ENCODE data around the gene FAM174A.
A peak's percentile ranks its signal among the peaks of the same experiment; 100 is the strongest.

The FAM174A gene

GRCh38 chr5:100575815-100576214, 40.6 kb downstream of the FAM174A start:
- Histone ChIP-seq H3K27ac (ENCODE audit: low read depth, low read length) (no peak overlapping the region), H3K4me1 (ENCODE audit: control insufficient read depth, insufficient read depth, low read length, unreplicated experiment) (no peaks in the 10 kb centered on the region), H3K4me3 (ENCODE audit: low read depth, low read length) (no peak overlapping the region), H2AFZ (ENCODE audit: low read length, unreplicated experiment) (no peak overlapping the region), H3K79me2 (ENCODE audit: control insufficient read depth, insufficient read depth, low read length, unreplicated experiment) (no peaks in the 10 kb centered on the region), H3K36me3 (ENCODE audit: insufficient read depth, low read length) (no peaks in the 10 kb centered on the region), H3K27me3 (ENCODE audit: insufficient read depth, low read length) (no peaks in the 10 kb centered on the region)

- Histone ChIP-seq H3K79me2 (ENCODE audit: control insufficient read depth, insufficient read depth, low read length, unreplicated experiment) (no peaks in the 10 kb centered on the region), H3K36me3 (ENCODE audit: insufficient read depth, low read length) (no peaks in the 10 kb centered on the region), H3K4me3 (ENCODE audit: low read depth, low read length) (no peak overlapping the region), H3K27me3 (ENCODE audit: insufficient read depth, low read length) (no peaks in the 10 kb centered on the region), H3K4me1 (ENCODE audit: control insufficient read depth, insufficient read depth, low read length, unreplicated experiment) (no peaks in the 10 kb centered on the region), H2AFZ (ENCODE audit: low read length, unreplicated experiment) (no peak overlapping the region), H3K27ac (ENCODE audit: low read depth, low read length) (no peak overlapping the region)
Observed at GRCh38 chr5:100576217-100576751, 41.1 kb downstream of the FAM174A start.

GRCh38 chr5:100577506-100577905, 42.3 kb downstream of the FAM174A start:
- Histone ChIP-seq H3K4me1 (ENCODE audit: control insufficient read depth, insufficient read depth, low read length, unreplicated experiment) (no peaks in the 10 kb centered on the region), H3K27me3 (ENCODE audit: insufficient read depth, low read length) (no peaks in the 10 kb centered on the region), H2AFZ (ENCODE audit: low read length, unreplicated experiment) (no peak overlapping the region), H3K4me3 (ENCODE audit: low read depth, low read length) (no peak overlapping the region), H3K27ac (ENCODE audit: low read depth, low read length) (no peak overlapping the region), H3K36me3 (ENCODE audit: insufficient read depth, low read length) (no peaks in the 10 kb centered on the region), H3K79me2 (ENCODE audit: control insufficient read depth, insufficient read depth, low read length, unreplicated experiment) (no peaks in the 10 kb centered on the region)

- H3K4me1 ChIP-seq (ENCODE audit: control insufficient read depth, insufficient read depth, low read length, unreplicated experiment): no peaks in the 10 kb centered on the region
- H3K27me3 ChIP-seq (ENCODE audit: insufficient read depth, low read length): no peaks in the 10 kb centered on the region
- H2AFZ ChIP-seq (ENCODE audit: low read length, unreplicated experiment): no peak overlapping the region
- no peak overlapping the region for H3K4me3 ChIP-seq (ENCODE audit: low read depth, low read length)
- H3K36me3 ChIP-seq (ENCODE audit: insufficient read depth, low read length): no peaks in the 10 kb centered on the region
- H3K79me2 ChIP-seq (ENCODE audit: control insufficient read depth, insufficient read depth, low read length, unreplicated experiment): no peaks in the 10 kb centered on the region
- no peak overlapping the region for H3K27ac ChIP-seq (ENCODE audit: low read depth, low read length)
Observed at GRCh38 chr5:100584069-100584468, 48.9 kb downstream of the FAM174A start.

GRCh38 chr5:100584889-100585288, 49.7 kb downstream of the FAM174A start:
- Histone ChIP-seq H3K79me2 (ENCODE audit: control insufficient read depth, insufficient read depth, low read length, unreplicated experiment) (no peaks in the 10 kb centered on the region), H3K27me3 (ENCODE audit: insufficient read depth, low read length) (no peaks in the 10 kb centered on the region), H3K36me3 (ENCODE audit: insufficient read depth, low read length) (no peaks in the 10 kb centered on the region), H3K27ac (ENCODE audit: low read depth, low read length) (no peak overlapping the region), H3K4me3 (ENCODE audit: low read depth, low read length) (no peak overlapping the region), H3K4me1 (ENCODE audit: control insufficient read depth, insufficient read depth, low read length, unreplicated experiment) (no peaks in the 10 kb centered on the region), H2AFZ (ENCODE audit: low read length, unreplicated experiment) (no peak overlapping the region)

- Histone ChIP-seq H2AFZ (ENCODE audit: low read length, unreplicated experiment) (no peak overlapping the region), H3K79me2 (ENCODE audit: control insufficient read depth, insufficient read depth, low read length, unreplicated experiment) (no peaks in the 10 kb centered on the region), H3K4me3 (ENCODE audit: low read depth, low read length) (no peak overlapping the region), H3K36me3 (ENCODE audit: insufficient read depth, low read length) (no peaks in the 10 kb centered on the region), H3K27me3 (ENCODE audit: insufficient read depth, low read length) (no peaks in the 10 kb centered on the region), H3K4me1 (ENCODE audit: control insufficient read depth, insufficient read depth, low read length, unreplicated experiment) (peaks cover 11% of the 10 kb centered on the region), H3K27ac (ENCODE audit: low read depth, low read length) (no peak overlapping the region)
Observed at GRCh38 chr5:100590867-100591266, 55.7 kb downstream of the FAM174A start.

- Histone ChIP-seq H2AFZ (ENCODE audit: low read length, unreplicated experiment) (peak overlapping the region; percentile 87), H3K79me2 (ENCODE audit: control insufficient read depth, insufficient read depth, low read length, unreplicated experiment) (no peaks in the 10 kb centered on the region)
Observed at GRCh38 chr5:100595152-100595811, 60.1 kb downstream of the FAM174A start.

GRCh38 chr5:100595812-100596173, 60.6 kb downstream of the FAM174A start:
- peak overlapping the region; percentile 66 for H3K4me3 ChIP-seq (ENCODE audit: low read depth, low read length)

More at GRCh38 chr5:100595152-100595811, 60.1 kb downstream of the FAM174A start:
- Histone ChIP-seq H3K4me3 (ENCODE audit: low read depth, low read length) (peak overlapping the region; percentile 66), H3K36me3 (ENCODE audit: insufficient read depth, low read length) (no peaks in the 10 kb centered on the region), H3K27me3 (ENCODE audit: insufficient read depth, low read length) (no peaks in the 10 kb centered on the region), H3K4me1 (ENCODE audit: control insufficient read depth, insufficient read depth, low read length, unreplicated experiment) (peaks cover 16% of the 10 kb centered on the region), H3K27ac (ENCODE audit: low read depth, low read length) (peak overlapping the region; percentile 78)

GRCh38 chr5:100598446-100598845, 63.3 kb downstream of the FAM174A start:
- Histone ChIP-seq H3K4me1 (ENCODE audit: control insufficient read depth, insufficient read depth, low read length, unreplicated experiment) (peaks cover 16% of the 10 kb centered on the region), H3K4me3 (ENCODE audit: low read depth, low read length) (no peak overlapping the region), H3K79me2 (ENCODE audit: control insufficient read depth, insufficient read depth, low read length, unreplicated experiment) (no peaks in the 10 kb centered on the region), H3K27ac (ENCODE audit: low read depth, low read length) (no peak overlapping the region), H3K36me3 (ENCODE audit: insufficient read depth, low read length) (no peaks in the 10 kb centered on the region), H3K27me3 (ENCODE audit: insufficient read depth, low read length) (no peaks in the 10 kb centered on the region), H2AFZ (ENCODE audit: low read length, unreplicated experiment) (no peak overlapping the region)

More at GRCh38 chr5:100595812-100596173, 60.6 kb downstream of the FAM174A start:
- Histone ChIP-seq H3K27ac (ENCODE audit: low read depth, low read length) (peak overlapping the region; percentile 78), H2AFZ (ENCODE audit: low read length, unreplicated experiment) (peak overlapping the region; percentile 87), H3K79me2 (ENCODE audit: control insufficient read depth, insufficient read depth, low read length, unreplicated experiment) (no peaks in the 10 kb centered on the region), H3K27me3 (ENCODE audit: insufficient read depth, low read length) (no peaks in the 10 kb centered on the region), H3K36me3 (ENCODE audit: insufficient read depth, low read length) (no peaks in the 10 kb centered on the region), H3K4me1 (ENCODE audit: control insufficient read depth, insufficient read depth, low read length, unreplicated experiment) (peaks cover 16% of the 10 kb centered on the region)

- peak overlapping the region; percentile 21 for H2AFZ ChIP-seq (ENCODE audit: low read length, unreplicated experiment)
- no peaks in the 10 kb centered on the region for H3K79me2 ChIP-seq (ENCODE audit: control insufficient read depth, insufficient read depth, low read length, unreplicated experiment)
- H3K27me3 ChIP-seq (ENCODE audit: insufficient read depth, low read length): no peaks in the 10 kb centered on the region
- H3K36me3 ChIP-seq (ENCODE audit: insufficient read depth, low read length): no peaks in the 10 kb centered on the region
- no peak overlapping the region for H3K4me3 ChIP-seq (ENCODE audit: low read depth, low read length)
- peaks cover 9% of the 10 kb centered on the region for H3K4me1 ChIP-seq (ENCODE audit: control insufficient read depth, insufficient read depth, low read length, unreplicated experiment)
- no peak overlapping the region for H3K27ac ChIP-seq (ENCODE audit: low read depth, low read length)
Observed at GRCh38 chr5:100600298-100600994, 65.3 kb downstream of the FAM174A start.

- H3K79me2 ChIP-seq (ENCODE audit: control insufficient read depth, insufficient read depth, low read length, unreplicated experiment): no peaks in the 10 kb centered on the region
- H3K27ac ChIP-seq (ENCODE audit: low read depth, low read length): no peak overlapping the region
- H3K4me3 ChIP-seq (ENCODE audit: low read depth, low read length): no peak overlapping the region
- no peaks in the 10 kb centered on the region for H3K27me3 ChIP-seq (ENCODE audit: insufficient read depth, low read length)
- H2AFZ ChIP-seq (ENCODE audit: low read length, unreplicated experiment): no peak overlapping the region
- no peaks in the 10 kb centered on the region for H3K36me3 ChIP-seq (ENCODE audit: insufficient read depth, low read length)
- H3K4me1 ChIP-seq (ENCODE audit: control insufficient read depth, insufficient read depth, low read length, unreplicated experiment): no peaks in the 10 kb centered on the region
Observed at GRCh38 chr5:100603141-100603540, 68.0 kb downstream of the FAM174A start.
